Stimulated activated CD8-positive, alpha-beta memory T cell treated with anti-CD3 and anti-CD28 coated beads, Interleukin-4, amount 100 ng/mL, for 24 hours (primary cell): Measurements from ENCODE around the gene FCHSD2.
"Not testable (repeated sequence)": the region's sequence is repeated elsewhere in the genome, so short reads cannot be mapped to it uniquely, and the experiment has no call there.

ENCODE experiments used
- DNase-seq: peaks from one replicate; pipeline ENCODE4 v3.0.0-alpha.2; 2020; ENCODE audit warnings: low read depth

FCHSD2 gene

DNA sequence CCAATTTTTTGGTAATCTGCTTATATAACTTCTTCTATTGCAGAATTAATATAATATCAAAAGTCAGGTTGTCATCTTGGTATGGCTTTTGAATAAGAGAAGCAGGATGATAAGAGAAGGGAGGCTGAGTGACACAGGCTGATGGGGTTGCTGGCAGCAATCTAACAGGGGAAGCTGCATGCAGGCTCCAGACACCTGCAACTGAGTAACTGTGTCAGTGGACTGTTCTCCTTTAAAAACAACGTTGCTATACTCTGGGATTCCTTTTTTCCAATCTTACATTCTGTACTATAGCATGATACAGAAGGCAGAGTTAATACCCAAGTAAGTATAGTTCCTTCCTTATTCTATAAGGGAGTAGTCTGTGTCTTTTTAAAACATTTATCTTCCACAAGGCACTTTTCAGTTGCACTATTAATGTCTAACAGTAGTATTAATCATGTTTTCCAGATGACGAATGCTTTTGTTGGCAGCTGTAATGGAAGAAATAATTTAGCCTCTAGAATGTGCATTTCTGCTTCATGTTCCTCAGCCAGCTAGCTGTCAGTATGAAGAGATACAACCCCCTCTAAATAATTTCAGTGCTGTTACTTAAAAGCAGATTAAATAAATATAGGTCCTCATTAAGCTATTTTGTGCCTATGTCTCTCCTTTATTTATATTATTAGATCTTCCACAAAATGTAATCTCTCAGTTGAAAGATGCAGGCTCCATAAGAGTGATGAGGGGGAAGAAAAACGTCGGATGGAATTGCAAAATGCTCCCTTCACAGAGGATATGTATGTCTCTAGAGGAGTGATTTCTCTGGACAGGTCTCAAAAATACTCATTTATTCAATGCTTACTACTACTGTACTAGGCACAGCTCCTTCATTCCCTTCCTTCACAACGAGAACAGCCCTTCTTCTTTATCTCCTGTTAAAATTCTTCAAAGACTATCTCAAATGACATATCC, 277.1 kb downstream of the FCHSD2 start:
- DNase-seq = no peak

DNA sequence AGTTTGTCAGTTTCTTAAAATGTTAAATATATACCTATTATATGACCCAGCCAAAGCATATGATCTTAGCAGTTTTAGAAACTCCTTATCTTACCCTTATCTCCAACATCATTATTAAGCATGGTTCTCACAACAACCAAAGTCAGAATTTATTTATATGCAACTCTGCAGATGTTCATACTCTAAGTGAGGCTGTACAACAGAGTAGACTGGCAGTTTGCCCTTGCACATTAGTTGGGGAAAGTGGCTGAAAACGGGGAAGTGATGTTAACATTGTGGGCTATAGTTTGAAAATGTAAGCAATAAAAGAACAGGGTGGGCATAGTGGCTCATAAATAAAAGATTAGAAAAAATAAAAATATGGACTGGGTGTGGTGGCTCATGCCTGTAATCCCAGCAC, 278.2 kb downstream of the FCHSD2 start:
- DNase-seq = no peak

DNA sequence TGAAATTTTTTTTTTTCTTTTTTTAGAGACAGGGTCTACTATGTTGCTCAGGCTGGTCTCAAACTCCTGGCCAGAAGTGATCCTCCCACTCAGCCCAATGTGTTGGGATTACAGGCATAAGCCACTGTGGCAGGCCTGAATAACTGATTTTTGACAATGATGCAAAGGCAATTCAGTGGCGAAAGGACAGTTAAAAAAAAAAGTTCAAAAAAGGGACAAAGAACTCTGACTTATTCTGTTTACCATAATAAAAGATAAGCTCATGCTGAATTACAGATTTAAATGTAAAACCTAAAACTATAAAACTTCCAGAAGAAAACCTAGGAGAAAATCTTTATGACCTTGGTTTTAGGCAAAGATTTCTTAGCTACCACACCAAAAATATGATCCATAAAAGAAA, 279.0 kb downstream of the FCHSD2 start:
- no peak for DNase-seq

DNA sequence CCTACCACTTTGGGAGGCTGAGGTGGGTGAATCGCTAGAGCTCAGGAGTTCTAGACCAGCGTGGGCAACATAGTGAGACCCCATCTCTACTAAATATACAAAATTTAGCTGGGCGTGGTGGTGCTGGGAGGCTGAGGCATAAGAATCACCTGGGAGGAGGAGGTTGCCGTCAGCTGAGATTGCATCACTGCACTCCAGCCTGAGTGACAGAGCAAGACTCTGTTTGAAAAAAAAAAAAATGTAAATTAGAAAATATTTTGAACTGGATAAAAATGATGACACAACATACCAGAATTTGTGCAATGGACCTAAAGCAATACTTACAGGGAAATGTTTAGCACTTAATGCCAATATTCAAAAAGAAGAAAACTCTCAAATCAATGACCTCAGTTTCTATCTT, 281.5 kb downstream of the FCHSD2 start:
- no peak for DNase-seq

DNA sequence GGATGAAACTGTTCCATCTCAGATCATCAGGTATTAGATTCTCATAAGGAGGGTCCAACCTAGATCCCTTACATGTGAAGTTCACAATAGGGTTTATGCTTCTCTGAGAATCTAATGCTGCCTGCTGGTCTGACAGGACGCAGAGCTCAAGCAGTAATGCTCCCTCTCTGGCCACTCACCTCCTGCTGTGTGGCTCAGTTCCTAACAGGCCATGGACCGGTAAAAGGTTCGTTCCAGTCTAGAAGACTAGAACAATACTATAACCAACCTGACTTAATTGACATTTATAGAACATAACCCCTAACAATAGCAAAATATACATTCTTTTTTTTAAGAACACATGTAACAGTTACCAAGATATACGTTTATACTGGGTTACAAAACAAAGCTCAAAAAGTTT, 282.1 kb downstream of the FCHSD2 start:
- DNase-seq = no peak

DNA sequence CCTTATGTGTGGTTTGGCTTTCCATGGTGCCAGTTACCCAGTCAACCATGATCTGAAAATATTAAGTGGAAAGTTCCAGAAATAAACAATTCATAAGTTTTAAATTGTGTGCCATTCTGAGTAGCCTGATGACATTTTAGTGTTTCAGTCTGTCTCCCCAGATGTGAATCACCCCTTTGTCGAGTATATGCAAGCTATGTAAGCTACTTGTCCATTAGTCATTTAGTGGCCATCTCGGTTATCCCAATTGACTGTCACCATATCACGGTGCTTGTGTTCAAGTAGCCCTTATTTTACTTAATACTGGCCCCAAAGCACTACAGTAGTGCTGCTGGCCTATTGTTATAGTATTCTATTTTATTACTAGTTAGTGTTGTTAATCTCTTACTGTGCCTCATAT, 283.0 kb downstream of the FCHSD2 start:
- DNase-seq = no peak

DNA sequence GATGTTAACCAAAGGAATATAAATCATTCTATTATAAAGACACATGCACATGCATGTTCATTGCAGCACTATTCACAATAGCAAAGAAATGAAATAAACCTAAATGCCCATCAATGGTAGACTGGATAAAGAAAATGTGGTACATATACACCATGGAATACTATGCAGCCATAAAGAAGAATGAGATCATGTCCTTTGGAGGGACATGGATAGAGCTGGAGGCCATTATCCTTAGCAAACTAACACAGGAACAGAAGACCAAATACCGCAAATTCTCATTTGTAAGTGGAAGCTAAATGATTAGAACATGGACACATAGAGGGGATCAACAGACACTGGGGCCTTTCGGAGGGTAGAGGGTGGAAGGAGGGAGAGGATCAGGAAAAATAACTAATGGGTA, 283.9 kb downstream of the FCHSD2 start:
- DNase-seq = not testable (repeated sequence)

DNA sequence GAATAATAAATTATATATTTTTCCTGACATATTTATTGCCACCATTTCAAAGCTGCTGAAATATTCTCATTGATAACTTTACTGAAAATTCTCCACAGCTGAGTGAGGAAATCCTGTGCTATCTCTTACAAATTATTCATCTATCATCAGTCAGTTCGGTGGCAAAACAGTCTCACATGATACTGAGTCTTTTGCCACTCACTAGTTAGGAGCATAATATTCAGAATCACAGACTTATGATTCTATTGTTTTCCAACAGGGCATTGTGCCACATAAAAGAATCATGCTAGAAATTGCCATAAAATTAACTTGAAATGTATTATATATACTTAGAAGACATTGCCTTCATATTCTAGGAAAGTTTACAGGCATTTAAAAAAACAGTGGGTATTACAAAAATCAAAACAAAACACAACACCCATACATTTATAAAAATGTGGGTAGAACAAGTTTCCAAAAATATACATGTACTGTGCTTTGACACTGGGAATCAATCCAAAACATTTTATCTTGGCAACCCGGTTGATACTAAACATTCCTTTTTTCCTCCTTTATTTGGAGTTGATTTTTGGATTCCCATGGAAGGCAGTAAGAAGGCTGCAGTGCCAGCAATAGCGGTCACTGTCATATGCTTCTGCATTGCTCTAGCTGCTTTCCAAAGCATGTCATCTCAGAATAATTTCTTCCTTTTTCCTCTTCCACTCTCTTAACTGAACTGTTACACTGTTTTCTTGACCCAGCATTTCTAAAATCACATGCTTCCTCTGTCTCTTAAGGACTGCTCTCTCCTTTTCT, 285.4 kb downstream of the FCHSD2 start:
- DNase-seq = no peak

DNA sequence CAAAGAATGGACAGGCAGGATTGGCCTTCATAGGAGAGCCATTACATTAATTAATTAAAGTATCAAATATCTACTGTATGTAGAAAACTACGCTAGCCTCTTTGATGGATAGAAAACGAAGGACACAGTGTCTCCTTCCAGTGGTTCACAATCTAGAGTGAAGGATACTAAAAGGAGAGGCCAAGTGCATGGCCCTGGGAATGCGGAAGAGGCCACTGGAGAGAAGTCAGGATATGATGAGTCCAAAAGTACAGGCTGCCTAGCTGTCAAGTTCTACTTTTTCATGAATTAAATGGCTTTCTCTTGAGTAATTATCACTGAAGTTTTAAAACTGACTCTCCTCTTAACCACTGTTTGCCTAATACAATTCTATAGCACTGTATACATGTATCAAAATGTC, 286.1 kb downstream of the FCHSD2 start:
- DNase-seq = no peak

DNA sequence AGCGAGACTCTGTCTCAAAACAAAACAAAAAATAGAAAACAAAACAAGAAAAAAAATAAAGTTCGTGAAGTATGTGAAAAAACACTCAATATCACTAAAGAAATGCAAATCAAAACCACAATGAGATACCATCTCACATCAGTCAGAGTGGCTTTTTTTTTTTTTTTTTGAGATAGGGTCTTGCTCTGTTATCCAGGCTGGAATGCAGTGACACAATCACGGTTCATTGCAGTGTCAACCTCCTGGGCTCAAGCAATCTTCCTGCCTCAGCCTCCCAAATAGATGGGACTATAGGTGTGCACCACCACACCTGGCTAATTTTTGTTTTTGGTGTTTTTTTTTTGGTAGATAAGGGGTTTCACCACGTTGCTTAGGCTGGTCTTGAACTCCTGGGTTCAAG, 290.4 kb downstream of the FCHSD2 start:
- no peak for DNase-seq

DNA sequence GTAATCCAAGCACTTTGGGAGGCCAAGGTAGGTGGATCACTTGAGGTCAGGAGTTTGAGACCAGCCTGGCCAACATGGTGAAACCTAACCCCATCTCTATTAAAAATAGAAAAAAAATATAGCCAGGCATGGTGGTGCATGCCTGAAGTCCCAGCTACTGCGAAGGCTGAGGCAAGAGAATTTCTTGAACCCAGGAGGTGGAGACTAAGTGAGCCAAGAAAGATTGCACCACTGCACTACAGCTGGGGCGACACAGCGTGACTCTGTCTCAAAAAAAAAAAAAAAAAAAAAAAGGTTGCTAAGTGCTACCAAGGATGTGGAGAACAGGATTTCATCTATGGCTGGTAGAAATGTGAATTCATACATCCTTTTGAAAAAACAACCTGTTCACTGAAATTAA, 291.3 kb downstream of the FCHSD2 start:
- DNase-seq = no peak

DNA sequence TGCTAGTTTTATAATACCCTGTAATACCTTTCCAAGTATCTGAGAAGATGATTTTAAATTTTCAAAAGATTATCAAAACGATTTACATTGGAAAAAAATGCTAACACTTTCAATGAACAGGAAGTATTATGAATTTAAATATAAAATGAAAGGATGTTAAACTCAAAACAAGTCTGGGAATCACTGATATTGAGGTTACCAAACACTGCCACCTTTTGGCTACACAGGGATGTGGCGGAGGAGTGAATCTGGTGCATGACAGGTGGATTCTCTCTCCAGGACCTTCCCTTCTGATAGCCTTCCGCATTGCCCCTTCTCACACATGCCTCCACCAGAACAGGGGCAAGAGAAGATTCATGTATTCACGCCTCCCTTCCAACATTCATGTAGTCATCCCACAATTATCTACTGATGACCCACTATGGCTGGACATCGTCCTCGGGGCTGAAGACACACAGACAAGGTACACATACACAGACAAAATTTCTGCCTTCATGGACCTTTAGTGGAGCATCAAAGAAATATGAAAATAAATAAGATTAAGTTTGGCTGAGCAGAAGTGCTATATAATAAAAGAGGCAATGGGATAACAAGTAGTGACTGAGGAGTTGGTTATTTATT, 293.2 kb downstream of the FCHSD2 start:
- DNase-seq = no peak

DNA sequence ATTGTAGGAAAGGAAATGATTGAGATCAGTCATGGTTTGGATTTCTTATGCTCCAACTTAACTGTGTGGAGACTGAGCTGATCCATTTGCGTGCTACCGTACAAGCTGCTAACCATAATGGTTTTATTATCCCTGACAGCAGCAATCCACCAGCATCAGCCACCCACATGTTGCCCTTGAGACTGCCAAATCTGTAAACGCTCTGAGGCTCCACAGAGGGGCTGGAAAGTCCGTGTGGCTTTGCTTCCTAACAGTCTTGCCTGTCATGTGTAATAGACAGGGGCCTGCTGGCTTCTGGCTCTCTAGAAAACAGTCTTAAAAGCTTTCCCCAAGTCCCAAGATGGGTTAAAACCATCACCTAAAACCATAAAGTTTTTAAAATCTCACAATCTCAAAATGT, 297.8 kb downstream of the FCHSD2 start:
- no peak for DNase-seq

DNA sequence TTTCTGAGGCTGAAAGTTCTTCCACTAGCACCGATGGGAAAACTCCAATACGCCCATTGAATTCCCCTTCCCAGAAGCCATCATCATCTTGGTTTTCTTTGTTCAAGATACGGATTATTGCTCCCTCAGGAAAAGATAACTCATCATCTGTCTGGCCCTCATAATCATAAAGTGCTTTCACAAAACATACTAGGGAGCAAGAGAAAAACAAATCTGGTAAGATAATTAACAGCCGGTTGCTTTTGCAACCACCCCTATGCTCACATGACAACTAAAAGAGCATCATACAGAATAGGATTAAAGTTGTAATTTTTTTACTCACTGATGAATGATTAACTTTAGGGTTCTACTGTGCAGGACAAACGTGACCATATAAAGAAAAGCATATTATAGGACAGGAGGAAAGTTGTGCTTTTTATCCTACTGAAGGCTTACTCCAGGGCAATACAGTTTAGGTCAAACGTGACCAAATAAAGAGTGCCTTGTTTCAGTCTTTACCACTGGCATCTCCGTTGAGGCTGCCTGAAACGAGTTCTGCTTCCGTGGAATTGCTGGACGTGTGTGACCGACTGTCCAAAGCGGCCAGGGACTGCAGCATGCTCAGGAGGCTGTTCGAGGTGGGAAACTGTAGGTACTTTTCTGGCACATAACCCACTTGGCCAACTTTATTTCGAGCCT, 299.3 kb downstream of the FCHSD2 start:
- no peak for DNase-seq

DNA sequence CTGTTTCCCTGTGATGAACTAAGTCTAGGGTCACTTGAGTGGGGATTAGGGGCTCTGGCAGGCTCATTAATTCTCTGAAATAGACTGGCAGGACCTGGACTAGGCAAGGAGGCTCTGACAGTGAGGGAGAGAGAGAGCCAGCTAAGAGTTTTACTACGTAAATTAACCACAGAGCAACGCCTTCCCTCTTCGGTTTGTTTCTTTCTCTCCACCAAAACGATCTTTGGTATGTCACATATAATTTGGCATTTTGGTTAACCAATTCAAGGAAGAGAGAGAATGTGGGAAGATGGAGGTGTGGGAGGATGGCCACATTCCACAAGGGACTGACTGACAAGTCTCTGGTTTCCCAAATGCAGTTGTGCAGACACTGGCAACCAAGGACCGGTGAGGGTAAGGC, 300.0 kb downstream of the FCHSD2 start:
- no peak for DNase-seq

DNA sequence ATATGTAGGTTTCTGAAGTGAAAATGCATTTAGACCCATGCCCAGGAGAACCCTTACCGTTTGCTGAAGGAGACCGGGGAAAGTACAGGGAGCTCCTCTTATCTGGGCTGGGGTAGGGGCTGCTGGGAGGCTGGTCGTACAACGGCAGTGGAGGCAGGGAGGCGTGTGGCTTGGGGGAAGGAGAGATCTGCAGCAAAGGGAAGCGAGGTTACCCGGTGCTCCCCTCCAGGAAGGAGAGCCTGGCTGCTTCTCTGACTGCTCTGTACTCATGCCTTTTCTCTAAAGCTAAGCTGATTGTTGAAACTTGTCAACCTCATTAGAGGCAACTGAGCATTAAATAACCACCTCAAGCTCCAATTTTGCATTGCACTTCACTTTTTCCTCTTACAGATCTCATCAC, 300.7 kb downstream of the FCHSD2 start:
- no peak for DNase-seq

DNA sequence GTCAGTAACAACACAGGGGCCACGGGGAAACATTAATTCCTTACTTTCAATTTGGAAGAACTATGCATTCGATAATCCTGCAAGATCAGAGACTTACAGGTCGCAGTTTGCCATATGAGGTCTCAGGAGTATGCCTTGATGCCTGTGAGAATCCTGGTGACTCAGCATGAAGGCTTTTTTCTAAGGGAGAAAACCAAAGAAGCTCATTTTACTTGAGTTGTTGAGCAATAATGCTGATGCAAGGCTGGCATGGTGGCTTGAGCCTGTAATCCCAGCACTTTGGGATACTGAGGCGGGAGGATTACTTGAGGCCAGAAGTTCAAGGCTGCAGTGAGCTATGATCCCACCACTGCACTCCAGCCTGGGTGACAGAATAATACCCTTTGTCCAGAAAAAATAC, 301.3 kb downstream of the FCHSD2 start:
- DNase-seq = no peak

DNA sequence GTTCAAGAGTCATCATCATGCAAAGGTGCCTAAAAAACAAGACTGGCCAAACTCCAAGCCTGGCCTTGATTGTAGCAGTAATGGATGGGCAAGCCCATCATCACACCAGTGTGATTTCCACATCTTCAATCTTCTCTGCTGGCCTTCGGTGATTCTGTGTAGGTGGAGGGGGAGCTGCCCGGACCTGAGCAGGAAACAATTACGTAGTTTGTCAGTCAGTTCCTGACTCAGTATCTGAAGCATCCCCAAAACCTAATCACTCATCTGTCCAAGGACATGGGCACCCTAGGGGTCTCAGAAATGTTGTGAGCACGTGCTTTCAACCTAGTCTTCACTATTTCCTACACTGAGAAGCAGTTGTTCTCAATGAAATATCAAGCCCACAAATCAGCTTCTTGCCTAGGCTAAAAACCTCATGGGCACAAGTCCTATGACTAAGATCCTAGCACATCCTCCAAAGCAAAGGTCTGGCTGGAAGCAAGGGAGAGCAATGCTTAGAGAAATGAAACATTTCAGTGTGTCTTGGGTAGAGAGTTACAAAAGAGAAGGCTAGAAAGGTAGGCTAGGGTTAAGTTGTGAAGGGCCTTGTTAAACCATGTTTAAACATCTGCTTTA, 303.3 kb downstream of the FCHSD2 start:
- no peak for DNase-seq

DNA sequence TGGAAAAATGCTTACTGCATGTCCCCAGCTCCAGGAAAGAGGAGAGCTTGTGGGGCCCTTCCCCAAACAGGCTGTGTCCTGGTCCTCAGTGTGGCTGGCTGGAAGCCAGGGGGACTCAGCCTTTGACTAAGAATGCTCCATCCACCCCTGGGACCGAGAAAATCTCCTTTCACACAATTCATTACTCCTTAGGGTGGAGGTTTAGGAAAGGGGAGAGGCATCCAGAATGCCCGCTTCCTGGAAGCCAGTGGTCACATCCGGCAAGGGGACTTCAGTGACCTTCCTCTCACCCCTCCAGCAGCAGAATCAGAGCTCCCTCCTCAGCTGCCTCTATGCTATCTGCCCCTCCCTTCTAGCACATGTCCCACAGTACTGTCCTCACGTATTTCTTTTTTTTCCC, 306.0 kb downstream of the FCHSD2 start:
- DNase-seq = no peak

DNA sequence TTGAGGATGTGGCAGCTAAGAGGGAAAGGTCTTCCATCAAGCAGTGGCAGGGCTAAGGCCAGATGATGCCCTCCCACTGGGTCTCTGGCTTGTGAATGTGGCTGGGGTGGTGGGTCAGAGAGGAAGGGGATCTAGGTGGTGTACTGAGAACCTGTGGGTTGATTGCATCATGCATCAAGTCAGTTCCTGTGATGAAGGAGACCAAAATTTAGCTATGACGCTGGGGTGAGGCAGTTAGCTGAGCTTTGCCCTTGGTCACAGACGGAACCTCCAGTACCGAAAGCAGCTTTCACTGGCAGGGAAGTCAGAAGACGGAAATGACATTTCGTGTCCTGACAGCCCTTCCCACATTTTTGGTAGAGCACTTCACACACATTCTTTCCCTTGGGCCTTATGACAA, 307.2 kb downstream of the FCHSD2 start:
- no peak for DNase-seq

DNA sequence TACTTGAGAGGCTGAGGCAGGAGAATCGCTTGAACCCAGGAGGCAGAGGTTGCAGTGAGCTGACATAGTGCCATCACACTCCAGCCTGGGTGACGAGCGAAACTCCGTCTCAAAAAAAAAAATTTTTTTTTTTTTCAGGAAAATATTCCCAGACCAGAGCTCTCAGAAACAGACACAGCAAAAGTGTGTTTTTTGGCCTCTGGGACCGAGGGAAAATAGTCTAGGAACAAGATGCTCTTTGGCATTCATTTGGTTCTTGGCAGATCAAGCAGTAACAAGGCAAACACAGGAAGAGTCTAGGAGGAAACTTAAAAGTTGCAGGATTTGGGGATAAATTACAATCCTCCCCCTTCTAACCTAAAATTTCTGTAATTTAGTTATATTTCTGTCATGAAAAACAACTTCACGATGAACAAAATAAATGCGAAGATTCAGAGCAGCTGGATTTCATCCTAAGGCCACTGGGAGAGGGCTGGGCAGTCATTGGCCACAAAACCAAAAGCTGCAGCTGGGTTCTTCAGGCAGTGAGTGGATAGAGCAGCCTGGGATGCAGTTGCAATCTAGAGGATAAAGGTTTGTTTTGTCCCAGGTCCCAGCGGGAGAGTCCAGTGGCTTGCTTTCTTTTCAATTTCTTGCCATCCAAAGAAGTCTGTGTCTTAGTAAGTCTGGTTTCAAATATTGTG, 308.2 kb downstream of the FCHSD2 start:
- DNase-seq = no peak
